IMR-90 (cell line): Measurements from ENCODE around the gene MTMR1. TPM values are rescaled to one million over a fixed set of nuclear protein-coding genes. Genes with fewer than 3 reads are reported as not detected.

ENCODE experiments used
- ATAC-seq: fragments of 200-7000 bp; cut with Tn5 transposase; 2 replicates; pipeline ENCODE4 v1.9.1; 2020; ENCODE audit warnings: low read depth, mild to moderate bottlenecking, moderate library complexity
- BruUV-seq: library from RNA; stranded (reverse); fragments of 400-500 nt; replicated peaks from 2 replicates; lab custom pipeline; 2021; lab: Mats Ljungman, UMichigan
- CTCF ChIA-PET: fragments of 300-600 bp; formaldehyde crosslinking; extraction: SDS; loops from one replicate; lab custom pipeline; 2021; ENCODE audit warnings: antibody characterized with exemption; lab: Yijun Ruan, JAX
- POLR2A ChIA-PET: fragments of 300-600 bp; sonication (Branson Sonifier 250); formaldehyde crosslinking; loops from one replicate; lab custom pipeline; 2022; ENCODE audit warnings: antibody characterized with exemption; ENCODE audit not compliant: unreplicated experiment; lab: Charles Lee
- DNase-seq: peaks from one replicate; pipeline ENCODE4 v3.0.0; 2013
- H2AFZ ChIP-seq: replicated peaks from 2 replicates; pipeline ENCODE3; 2013; ENCODE audit warnings: low read length, mild to moderate bottlenecking; ENCODE audit not compliant: poor library complexity
- H2AK5ac ChIP-seq: 2 replicates; pipeline ENCODE4 v1.6.1; 2013; ENCODE audit warnings: low read depth, low read length, inconsistent platforms
- H2AK9ac ChIP-seq: replicated peaks from 2 replicates; pipeline ENCODE3; 2013; ENCODE audit warnings: mild to moderate bottlenecking, low read depth, low read length, moderate library complexity; ENCODE audit not compliant: poor library complexity
- H2BK120ac ChIP-seq: 2 replicates; pipeline ENCODE4 v1.6.1; 2013; ENCODE audit warnings: low read depth, low read length, inconsistent platforms
- H2BK15ac ChIP-seq: 3 replicates; pipeline ENCODE4 v1.6.1; 2013; ENCODE audit warnings: low read depth, low read length, inconsistent platforms
- H2BK20ac ChIP-seq: 2 replicates; pipeline ENCODE4 v1.6.1; 2013; ENCODE audit warnings: low read depth, mild to moderate bottlenecking, inconsistent platforms, low read length, moderate library complexity
- H2BK5ac ChIP-seq: 2 replicates; pipeline ENCODE4 v1.6.1; 2013; ENCODE audit warnings: mild to moderate bottlenecking, low read depth, low read length, inconsistent platforms; ENCODE audit not compliant: poor library complexity, severe bottlenecking
- H3K14ac ChIP-seq: replicated peaks from 2 replicates; pipeline ENCODE4 v1.6.1; 2013; ENCODE audit warnings: low read depth, low read length, inconsistent platforms
- H3K18ac ChIP-seq: 2 replicates; pipeline ENCODE4 v1.6.1; 2013; ENCODE audit warnings: low read depth, low read length, control low read depth
- H3K23ac ChIP-seq: 2 replicates; pipeline ENCODE4 v1.6.1; 2013; ENCODE audit warnings: low read depth, low read length, inconsistent platforms
- H3K27ac ChIP-seq: 2 replicates; pipeline ENCODE4 v1.5.1; 2013; ENCODE audit warnings: mild to moderate bottlenecking, control low read depth, low read length; ENCODE audit not compliant: insufficient read depth
- H3K27me3 ChIP-seq: 2 replicates; pipeline ENCODE4 v1.6.1; 2013; ENCODE audit warnings: low read length; ENCODE audit not compliant: control insufficient read depth, insufficient read depth
- H3K36me3 ChIP-seq: 2 replicates; pipeline ENCODE4 v1.6.1; 2013; ENCODE audit warnings: low read length, mixed read lengths; ENCODE audit not compliant: control insufficient read depth, insufficient read depth
- H3K4ac ChIP-seq: 2 replicates; pipeline ENCODE4 v1.6.1; 2013; ENCODE audit warnings: low read depth, low read length, inconsistent platforms
- H3K4me1 ChIP-seq: 2 replicates; pipeline ENCODE4 v1.6.1; 2013; ENCODE audit warnings: low read length, mixed read lengths; ENCODE audit not compliant: control insufficient read depth, insufficient read depth
- H3K4me2 ChIP-seq: 2 replicates; pipeline ENCODE4 v1.6.1; 2013; ENCODE audit warnings: low read depth, mild to moderate bottlenecking, control low read depth, low read length, moderate library complexity
- H3K4me3 ChIP-seq: 2 replicates; pipeline ENCODE4 v1.5.1; 2013; ENCODE audit warnings: low read depth, mild to moderate bottlenecking, control low read depth, low read length, moderate library complexity; ENCODE audit not compliant: insufficient read depth
- H3K56ac ChIP-seq: 2 replicates; pipeline ENCODE4 v1.6.1; 2013; ENCODE audit warnings: low read length, inconsistent platforms; ENCODE audit not compliant: insufficient read depth; ENCODE audit errors: extremely low read depth
- H3K79me1 ChIP-seq, 2 experiments: 2 replicates each; pipeline ENCODE4 v1.6.1; 2013; ENCODE audit warnings: low read length in 2 of 2, inconsistent platforms in 1 of 2, low read depth in 1 of 2
- H3K9ac ChIP-seq: 2 replicates; pipeline ENCODE4 v1.6.1; 2013; ENCODE audit warnings: low read depth, low read length, control low read depth
- H3K9me1 ChIP-seq: 2 replicates; pipeline ENCODE4 v1.6.1; 2013; ENCODE audit warnings: low read length, inconsistent platforms; ENCODE audit not compliant: insufficient read depth
- H3K9me3 ChIP-seq: 2 replicates; pipeline ENCODE4 v1.6.1; 2013; ENCODE audit warnings: low read length; ENCODE audit not compliant: control insufficient read depth, insufficient read depth
- H4K20me1 ChIP-seq: 2 replicates; pipeline ENCODE4 v1.6.1; 2013; ENCODE audit warnings: low read length, inconsistent platforms; ENCODE audit not compliant: insufficient read depth
- H4K5ac ChIP-seq: 2 replicates; pipeline ENCODE4 v1.6.1; 2013; ENCODE audit warnings: mild to moderate bottlenecking, low read depth, low read length, control low read depth
- H4K8ac ChIP-seq, 2 experiments: 2 replicates each; pipeline ENCODE4 v1.6.1; 2013; ENCODE audit warnings: low read depth in 2 of 2, low read length in 2 of 2, control low read depth in 1 of 2, inconsistent platforms in 1 of 2
- H4K91ac ChIP-seq: 2 replicates; pipeline ENCODE4 v1.6.1; 2013; ENCODE audit warnings: low read depth, low read length, inconsistent platforms; ENCODE audit not compliant: insufficient read depth
- CTCF ChIP-seq: conservative IDR thresholded peaks from 2 replicates; pipeline ENCODE4 v1.5.1; 2012; ENCODE audit warnings: mild to moderate bottlenecking, low read depth, low read length, improper control_type of control experiment
- FOS ChIP-seq: fragments of 150-350 bp; IDR thresholded peaks from 2 replicates; pipeline ENCODE4 v1.6.1; 2016; ENCODE audit warnings: low read depth, low read length
- WGBS, 2 experiments: methylation state at CpG; one replicate each; pipeline versions ENCODE4 v1.1.5 to v1.1.7; 2013; ENCODE audit warnings: missing lambda C conversion rate in 2 of 2; ENCODE audit not compliant: insufficient read length in 1 of 2; ENCODE audit errors: extremely low coverage in 2 of 2; 5-methylcytosine and 5-hydroxymethylcytosine counted together
- dilution Hi-C: fragments of 300-500 bp; cut with HindIII; formaldehyde crosslinking; loops from one replicate; pipeline ENCODE4 v1.14.3; 2018; ENCODE audit warnings: low sequenced_read_pairs; ENCODE audit not compliant: unreplicated experiment
- in situ Hi-C: fragments of 300-500 bp; cut with MboI; formaldehyde crosslinking; loops from 3 replicates; pipeline ENCODE4 v1.14.3; 2019; ENCODE audit warnings: low sequenced_read_pairs, inconsistent platforms, mixed read lengths
- intact Hi-C: fragments of 100-400 bp; cut with micrococcal nuclease; formaldehyde crosslinking; loops from 2 replicates; pipeline ENCODE4 v1.10.0; 2022
- polyA plus RNA-seq, 3 experiments: library from polyadenylated mRNA; depleted of rRNA; stranded (reverse); fragments of >200 nt; gene quantifications; 2 replicates each; pipeline ENCODE4 v1.2.3, GENCODE V29; 2012; ENCODE audit warnings: low replicate concordance in 1 of 3
- total RNA-seq: library from RNA; depleted of rRNA; stranded (reverse); fragments of >200 nt; gene quantifications from 2 replicates; pipeline ENCODE4 v1.2.3, GENCODE V29; 2012

The MTMR1 gene
- total and polyA plus RNA-seq, 2 of the 4 experiments (the other 2 are of a cell fraction) = 19.0 to 28.8 TPM

DNA sequence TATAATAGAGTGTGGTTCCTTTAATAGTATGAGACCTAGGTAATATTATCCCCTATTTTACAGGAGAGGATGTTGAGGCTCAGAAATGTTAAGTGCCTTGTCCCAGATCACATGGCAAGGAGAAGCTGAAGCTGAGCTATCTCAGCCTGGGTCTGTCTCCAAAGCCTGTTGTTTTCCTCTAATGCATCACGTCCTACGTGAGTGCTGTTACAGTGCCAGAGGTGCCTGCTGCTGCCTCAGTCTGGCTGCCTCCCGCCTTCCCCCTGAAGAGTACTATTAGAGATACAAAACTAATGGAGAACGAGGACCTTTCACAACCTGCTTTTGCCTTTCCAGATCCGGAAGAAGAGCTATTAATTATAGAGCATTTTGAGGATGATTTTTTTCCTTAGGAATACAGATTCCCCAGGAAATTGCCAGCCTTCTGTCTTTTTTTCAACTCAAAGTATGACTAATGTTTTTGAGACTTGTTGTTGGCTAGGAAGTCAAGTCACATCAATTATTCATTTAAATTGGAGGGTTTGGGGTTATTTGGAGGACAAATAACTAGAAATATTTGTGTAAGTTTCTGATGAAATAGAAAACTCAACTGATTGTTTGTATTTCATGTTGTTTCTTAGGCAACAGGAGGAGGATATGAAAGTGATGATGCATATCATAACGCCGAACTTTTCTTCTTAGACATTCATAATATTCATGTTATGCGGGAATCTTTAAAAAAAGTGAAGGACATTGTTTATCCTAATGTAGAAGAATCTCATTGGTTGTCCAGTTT, 43.9 kb upstream of the MTMR1 start (continued):
- no peak for TF ChIP-seq FOS

DNA sequence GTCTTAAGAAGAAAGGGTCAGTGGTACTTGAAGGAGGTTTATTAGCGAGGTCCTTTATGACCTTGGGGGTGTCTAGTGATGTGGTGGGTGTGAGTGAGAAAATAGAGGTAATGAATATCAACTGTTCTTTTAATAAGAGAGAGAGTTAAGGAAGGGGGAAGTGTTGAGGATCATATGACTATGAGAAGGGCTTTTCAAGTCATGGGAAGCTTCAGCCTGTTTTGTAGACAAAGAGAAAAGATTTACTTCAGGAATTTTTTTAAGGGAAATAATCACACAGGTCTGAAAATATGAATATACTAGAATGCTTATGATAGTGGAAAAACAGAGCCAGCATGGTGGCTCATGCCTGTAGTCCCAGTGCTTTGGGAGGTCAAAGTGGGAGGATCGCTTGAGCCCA, 41.3 kb upstream of the MTMR1 start:
- dilution Hi-C loops = no loop called here
- in situ Hi-C loops = no loop called here
- no peak overlapping the region for H3K4me3 ChIP-seq
- no peak for DNase-seq
- no peak overlapping the region for H2AFZ ChIP-seq
- H2AK5ac ChIP-seq = no peak overlapping the region
- intact Hi-C loops = no loop called here
- no peak overlapping the region for H4K5ac ChIP-seq
- H3K14ac ChIP-seq = no peak overlapping the region
- no peak overlapping the region for H2BK20ac ChIP-seq
- H3K4me1 ChIP-seq = peaks cover 2% of the 10 kb centered on the region; the same call in 1 of the 2 replicates
- H2BK15ac ChIP-seq = no peak overlapping the region
- TF ChIP-seq CTCF = no peak
- H3K56ac ChIP-seq = no peak overlapping the region
- WGBS, 2 experiments = no CpG with 5 or more reads among the region's 2 CpGs
- CTCF ChIA-PET = no interaction called here
- H4K91ac ChIP-seq = no peak overlapping the region
- H3K27me3 ChIP-seq = no peaks in the 10 kb centered on the region
- H3K4ac ChIP-seq = no peak overlapping the region
- H3K27ac ChIP-seq = no peak overlapping the region
- ATAC-seq = no peak
- no peak overlapping the region for H2BK120ac ChIP-seq
- H3K9me3 ChIP-seq = no peaks in the 10 kb centered on the region
- H3K79me1 ChIP-seq = no peaks in the 10 kb centered on the region
- no peak overlapping the region for H3K9ac ChIP-seq
- no peak overlapping the region for H2AK9ac ChIP-seq
- no peak overlapping the region for H4K8ac ChIP-seq
- BruUV-seq = no TSS peak
- no peak overlapping the region for H2BK5ac ChIP-seq
- POLR2A ChIA-PET = no interaction called here
- H3K36me3 ChIP-seq = no peaks in the 10 kb centered on the region
- H4K20me1 ChIP-seq = no peaks in the 10 kb centered on the region
- no peak overlapping the region for H3K23ac ChIP-seq
- H3K9me1 ChIP-seq = no peaks in the 10 kb centered on the region
- H3K4me2 ChIP-seq = no peak overlapping the region
- H3K18ac ChIP-seq = no peak overlapping the region
